ENCODE results near the gene GTF3C2. TPM values are rescaled to one million over a fixed set of nuclear protein-coding genes. Genes with fewer than 3 reads are reported as not detected.
A peak's percentile ranks its signal among the peaks of the same experiment; 100 is the strongest.

GTF3C2 gene
- total RNA-seq (2016; rRNA removed; fragmentation: Illumina TruSeq; extraction: Trizol) (77.5 and 80.0 TPM in 2 replicates), polyA plus RNA-seq (2011; rRNA removed) (110 and 130 TPM in 2 replicates), polyA minus RNA-seq (2011; rRNA and poly(A)+ RNA removed; ENCODE audit: low replicate concordance) (139 and 140 TPM in 2 replicates), Bru-seq, nascent RNA (percentile 87 among the genes with signal in this experiment), BruChase-seq, experiment 1, labeled RNA remaining after a 6-hour chase (percentile 93 among the genes with signal in this experiment), BruChase-seq, experiment 2, labeled RNA remaining after a 2-hour chase (percentile 92 among the genes with signal in this experiment)
- total RNA-seq (2016; cell fraction: cytosol; rRNA removed; fragmentation: Illumina TruSeq; extraction: Trizol; ENCODE audit: low read depth) = 43.5 and 52.1 TPM in 2 replicates
- total RNA-seq (2016; cell fraction: insoluble cytoplasmic fraction; rRNA removed; fragmentation: Illumina TruSeq; extraction: Trizol) = 72.3 and 78.2 TPM in 2 replicates
- total RNA-seq (2016; cell fraction: membrane; rRNA removed; fragmentation: Illumina TruSeq; extraction: Trizol) = 72.9 and 75.0 TPM in 2 replicates
- 66.4 and 68.7 TPM in 2 replicates for total RNA-seq (2016; cell fraction: nucleus; rRNA removed; fragmentation: Illumina TruSeq; extraction: Trizol)
- 66.6 and 78.1 TPM in 2 replicates for polyA plus RNA-seq (2011; cell fraction: cytosol; rRNA removed)
- 240 and 284 TPM in 2 replicates for polyA plus RNA-seq (2011; cell fraction: nucleus; rRNA removed)
- 68.1 and 83.8 TPM in 2 replicates for polyA plus RNA-seq (2012)
- 23.7 and 28.2 TPM in 2 replicates for polyA plus RNA-seq (2016; cell fraction: cytosol; fragmentation: Illumina TruSeq; extraction: Trizol; ENCODE audit: low read depth)
- 86.5 and 95.8 TPM in 2 replicates for polyA plus RNA-seq (2016; cell fraction: insoluble cytoplasmic fraction; fragmentation: Illumina TruSeq; extraction: Trizol; ENCODE audit: low read depth)
- polyA plus RNA-seq (2016; cell fraction: membrane; fragmentation: Illumina TruSeq; extraction: Trizol; ENCODE audit: low read depth) = 59.8 and 70.6 TPM in 2 replicates
- 135 and 154 TPM in 2 replicates for polyA plus RNA-seq (2016; cell fraction: nucleus; fragmentation: Illumina TruSeq; extraction: Trizol; ENCODE audit: insufficient read depth, low read depth)
- polyA minus RNA-seq (2011; cell fraction: cytosol; rRNA and poly(A)+ RNA removed) = 38.4 and 43.3 TPM in 2 replicates
- polyA minus RNA-seq (2011; cell fraction: nucleus; rRNA and poly(A)+ RNA removed) = 99.5 and 107 TPM in 2 replicates
- long read RNA-seq, experiment 1, partial matches to known transcripts = 12 of 25 reads
- long read RNA-seq, experiment 1, other reads (novel, unspliced or antisense) = 9 of 25 reads
- long read RNA-seq, experiment 2, transcript GTF3C2-201 (19 exons, 3,882 nt) = major isoform, 15 of 103 reads
- long read RNA-seq, experiment 2, partial matches to known transcripts = 58 of 103 reads
- long read RNA-seq, experiment 2, other reads (novel, unspliced or antisense) = 24 of 103 reads

GRCh38 chr2:27356382-27357181 lies at the start of gene GTF3C2:
GTF3C2 (minus strand) TSS chr2:27356764; CDS start chr2:27343554, 13,210 bp downstream.
- H3K27ac ChIP-seq (ENCODE audit: extremely low read length, insufficient read depth, low read length) = peak within 1 kb of the TSS; percentile 96
- peak; percentile 88 for ATAC-seq
- no peaks in the 10 kb centered on the region for H3K9me3 ChIP-seq (ENCODE audit: low read length)
- no peaks in the 10 kb centered on the region; a peak in 1 of 5 replicates for H3K27me3 ChIP-seq (ENCODE audit: control insufficient read depth in 1 of 2, insufficient read depth in 2 of 2, low read length in 2 of 2)
- peak within 1 kb of the TSS; percentile 90 for H3K4me2 ChIP-seq (ENCODE audit: low read depth, low read length)
- DNase-seq (ENCODE audit: low spot score) = peak; percentile 99
- peaks cover 63% of the 10 kb centered on the region for H3K79me2 ChIP-seq (ENCODE audit: insufficient read depth, low read length)
- H3K36me3 ChIP-seq (replicated peaks in 1 of 2; ENCODE audit: control insufficient read depth in 1 of 2, insufficient read depth in 2 of 2, low read length in 2 of 2) = peaks cover 0 to 1% of the 10 kb centered on the region in 2 experiments; a peak in 1 of 5 replicates
- CTCF ChIA-PET (ENCODE audit: low intra/inter-chr PET ratio, low total read pairs) = no interaction called here
- in situ Hi-C loops (cut with HindIII; ENCODE audit: extremely low pct_ligation_motif_present, low pct_unique_long_range_greater_than_20kb) = no loop called here
- peak within 1 kb of the TSS; percentile 99 for H3K9ac ChIP-seq (ENCODE audit: insufficient read depth, low read depth, low read length)
- intact Hi-C loops (cut with micrococcal nuclease; ENCODE audit: unreplicated experiment) = loop anchor here (1.0 to 2.0 kb wide), 2 partner anchors 14 to 35 kb away; partner anchors contain the start of genes EIF2B4 and SNX17
- H4K20me1 ChIP-seq (ENCODE audit: insufficient read depth, low read length) = no peaks in the 10 kb centered on the region
- peak within 1 kb of the TSS; percentile 72 to 91 (median 85) for H3K4me3 ChIP-seq (replicated peaks in 1 of 3; ENCODE audit: insufficient read depth in 1 of 3, low read depth in 2 of 3, low read length in 3 of 3)
- no peak within 1 kb of the TSS for H2AFZ ChIP-seq (ENCODE audit: low read length)
- peak; percentile 74 for FAIRE-seq
- H3K4me1 ChIP-seq (ENCODE audit: insufficient read depth, low read length) = peaks cover 64% of the 10 kb centered on the region
- under 1% methylated on average over 42 of the region's 67 CpGs for WGBS (ENCODE audit: low lambda C conversion rate)
- POLR2A ChIA-PET = interaction anchor here (0.9 to 2.7 kb wide), 23 partner anchors 11 to 305 kb away, joined by 3 to 125 read pairs (median 4); partner anchors contain the start of genes AGBL5, CCDC121, EIF2B4 and GPN1
- no TSS peak for BruUV-seq (replicated peaks)
- TF ChIP-seq CC2D1A (CRISPR knock-in tag; IDR thresholded peaks at IDR 0.05) (0 out of 2 replicates have a peak, but pooled peaks have one; percentile 55), MTA3 (CRISPR knock-in tag; IDR thresholded peaks at IDR 0.05) (no peak), ELF4 (CRISPR knock-in tag; IDR thresholded peaks at IDR 0.05; ENCODE audit: borderline replicate concordance) (peak; percentile 90), ZNF101 (CRISPR knock-in tag; IDR thresholded peaks at IDR 0.05; ENCODE audit: borderline replicate concordance, low read depth) (no peak), PAX8 (CRISPR knock-in tag; IDR thresholded peaks at IDR 0.05; ENCODE audit: borderline replicate concordance) (peak; percentile 99), NFRKB (IDR thresholded peaks at IDR 0.05) (peak; percentile 87), NR2F2 (IDR thresholded peaks at IDR 0.05; ENCODE audit: borderline replicate concordance, low read depth) (no peak), MAX (IDR thresholded peaks at IDR 0.05) (peak; percentile 95), ARHGAP35 (CRISPR knock-in tag; IDR thresholded peaks at IDR 0.05; ENCODE audit: borderline replicate concordance) (peak; percentile 32; the same call in 1 of the 2 replicates), ZNF501 (CRISPR knock-in tag; IDR thresholded peaks at IDR 0.05) (peak; percentile 99), ZNF749 (CRISPR knock-in tag; IDR thresholded peaks at IDR 0.05; ENCODE audit: borderline replicate concordance) (peak; percentile 93), ZBTB46 (CRISPR knock-in tag; IDR thresholded peaks at IDR 0.05; ENCODE audit: borderline replicate concordance) (0 out of 2 replicates have a peak, but pooled peaks have one; percentile 82), POLR2AphosphoS5 (IDR thresholded peaks at IDR 0.05; ENCODE audit: low read depth, low read length) (peak; percentile 76), ZNF800 (CRISPR knock-in tag; IDR thresholded peaks at IDR 0.05) (no peak)
